Epidermal melanocyte (primary cell): ENCODE measurements around the gene TM9SF4.
"Not testable (repeated sequence)": the region's sequence is repeated elsewhere in the genome, so short reads cannot be mapped to it uniquely, and the experiment has no call there.

Experiments used
- DNase-seq: peaks from one replicate; pipeline ENCODE4 v3.0.0; 2011; ENCODE audit warnings: low spot score; ENCODE audit not compliant: insufficient read length

TM9SF4 gene

GRCh38 chr20:32091888-32092346, 17.6 kb upstream of the TM9SF4 start:
- DNase-seq, result peak; percentile 64

- DNase-seq, result no peak
These were observed 10.7 kb upstream of the TM9SF4 start for GRCh38 chr20:32098786-32099185.

- DNase-seq, result no peak
These were observed 611 bp upstream of the TM9SF4 start for GRCh38 chr20:32108814-32109391.

- DNase-seq, result no peak
These were observed 725 bp downstream of the TM9SF4 start for GRCh38 chr20:32110173-32110704.

GRCh38 chr20:32110727-32111126, 1.2 kb downstream of the TM9SF4 start:
- DNase-seq, result no peak

GRCh38 chr20:32111156-32111686, 1.7 kb downstream of the TM9SF4 start:
- DNase-seq, result no peak

GRCh38 chr20:32111753-32112152, 2.2 kb downstream of the TM9SF4 start:
- no peak for DNase-seq

- no peak for DNase-seq
These were observed 3.3 kb downstream of the TM9SF4 start for GRCh38 chr20:32112841-32113240.

GRCh38 chr20:32113591-32114260, 4.2 kb downstream of the TM9SF4 start:
- no peak for DNase-seq

- no peak for DNase-seq
These were observed 4.9 kb downstream of the TM9SF4 start for GRCh38 chr20:32114305-32114960.

- no peak for DNase-seq
These were observed 5.8 kb downstream of the TM9SF4 start for GRCh38 chr20:32115211-32115767.

GRCh38 chr20:32116079-32116521, 6.6 kb downstream of the TM9SF4 start:
- DNase-seq, result no peak

GRCh38 chr20:32116796-32117195, 7.3 kb downstream of the TM9SF4 start:
- DNase-seq, result not testable (repeated sequence)

GRCh38 chr20:32118427-32118826, 8.9 kb downstream of the TM9SF4 start:
- not testable (repeated sequence) for DNase-seq

- DNase-seq, result no peak
These were observed 10.2 kb downstream of the TM9SF4 start for GRCh38 chr20:32119734-32120133.

GRCh38 chr20:32121908-32122307, 12.4 kb downstream of the TM9SF4 start:
- not testable (repeated sequence) for DNase-seq

- no peak for DNase-seq
These were observed 13.6 kb downstream of the TM9SF4 start for GRCh38 chr20:32123088-32123487.

- no peak for DNase-seq
These were observed 15.5 kb downstream of the TM9SF4 start for GRCh38 chr20:32124916-32125454.

- no peak for DNase-seq
These were observed 16.0 kb downstream of the TM9SF4 start for GRCh38 chr20:32125506-32125905.

GRCh38 chr20:32126919-32127318, 17.4 kb downstream of the TM9SF4 start:
- DNase-seq, result no peak

- no peak for DNase-seq
These were observed 17.8 kb downstream of the TM9SF4 start for GRCh38 chr20:32127347-32127746.
